HFFc6 (cell line): Measurements from ENCODE around the gene LILRB3. TPM values are rescaled to one million over a fixed set of nuclear protein-coding genes. Genes with fewer than 3 reads are reported as not detected.

Experiments used
- DNase-seq: peaks from one replicate; pipeline ENCODE4 v3.0.0-alpha.2; 2018
- H3K27ac Mint-ChIP-seq: 2 replicates; pipeline ENCODE4 v1.8.0; 2020; ENCODE audit warnings: mild to moderate bottlenecking, mixed read lengths
- H3K27me3 Mint-ChIP-seq: 2 replicates; pipeline ENCODE4 v1.8.0; 2021; ENCODE audit warnings: mild to moderate bottlenecking, moderate library complexity, mixed read lengths; ENCODE audit not compliant: insufficient read depth
- H3K36me3 Mint-ChIP-seq: 2 replicates; pipeline ENCODE4 v1.8.0; 2021; ENCODE audit warnings: low read depth, mixed read lengths
- H3K4me1 Mint-ChIP-seq: 2 replicates; pipeline ENCODE4 v1.8.0; 2020; ENCODE audit warnings: low read depth, mixed read lengths
- H3K4me3 Mint-ChIP-seq: 2 replicates; pipeline ENCODE4 v1.8.0; 2020; ENCODE audit warnings: mild to moderate bottlenecking, moderate library complexity, mixed read lengths
- H3K9me3 Mint-ChIP-seq: 2 replicates; pipeline ENCODE4 v1.8.0; 2020; ENCODE audit warnings: mild to moderate bottlenecking, mixed read lengths
- total RNA-seq, 6 experiments: library from RNA; stranded (reverse); fragmentation: NEBNext Ultra II Directional; extraction: Animal tissue kit (Norgen Biotek cat#: 25700); gene quantifications; 2 replicates in 1 of 6; 3 replicates in 5 of 6; pipeline ENCODE4 v1.2.3, GENCODE V29; 2021
- TF ChIP-seq, protein P1 (sequence below): fragments of 200-600 bp; sonication (generic); IDR thresholded peaks from 2 replicates; pipeline ENCODE4 v1.5.0; 2021; ENCODE audit warnings: antibody characterized with exemption, mild to moderate bottlenecking

LILRB3 gene
- total RNA-seq, 6 experiments from 2014 or later, result not detected

DNA sequence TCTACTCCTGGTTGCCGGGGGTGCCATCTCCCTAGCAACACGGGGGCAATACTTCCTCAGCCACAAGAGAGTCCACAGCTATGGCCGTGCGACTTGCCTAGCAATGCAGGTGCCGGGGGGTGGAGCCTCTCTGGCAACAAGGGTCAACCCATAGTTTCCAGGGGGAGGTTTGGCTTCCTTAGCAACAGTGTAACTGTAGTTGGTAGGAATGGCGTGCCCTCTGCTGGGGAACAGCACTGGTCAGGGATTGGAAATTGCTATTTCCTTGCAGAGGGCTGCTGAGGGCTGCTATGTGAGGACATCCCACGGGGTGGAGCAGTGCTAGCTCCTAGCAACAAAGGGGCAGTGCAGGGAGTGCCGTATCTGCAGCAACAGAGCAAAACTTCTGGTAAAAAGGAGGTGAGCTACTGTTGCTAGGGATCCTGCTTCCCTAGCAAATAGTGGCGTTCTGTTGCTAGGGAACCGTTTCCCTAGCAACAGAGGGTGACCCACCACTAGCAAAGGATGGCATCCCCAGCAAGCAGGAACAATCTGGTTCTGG lies 42.8 kb downstream of the LILRB3 start:
- TF ChIP-seq, protein P1, sequence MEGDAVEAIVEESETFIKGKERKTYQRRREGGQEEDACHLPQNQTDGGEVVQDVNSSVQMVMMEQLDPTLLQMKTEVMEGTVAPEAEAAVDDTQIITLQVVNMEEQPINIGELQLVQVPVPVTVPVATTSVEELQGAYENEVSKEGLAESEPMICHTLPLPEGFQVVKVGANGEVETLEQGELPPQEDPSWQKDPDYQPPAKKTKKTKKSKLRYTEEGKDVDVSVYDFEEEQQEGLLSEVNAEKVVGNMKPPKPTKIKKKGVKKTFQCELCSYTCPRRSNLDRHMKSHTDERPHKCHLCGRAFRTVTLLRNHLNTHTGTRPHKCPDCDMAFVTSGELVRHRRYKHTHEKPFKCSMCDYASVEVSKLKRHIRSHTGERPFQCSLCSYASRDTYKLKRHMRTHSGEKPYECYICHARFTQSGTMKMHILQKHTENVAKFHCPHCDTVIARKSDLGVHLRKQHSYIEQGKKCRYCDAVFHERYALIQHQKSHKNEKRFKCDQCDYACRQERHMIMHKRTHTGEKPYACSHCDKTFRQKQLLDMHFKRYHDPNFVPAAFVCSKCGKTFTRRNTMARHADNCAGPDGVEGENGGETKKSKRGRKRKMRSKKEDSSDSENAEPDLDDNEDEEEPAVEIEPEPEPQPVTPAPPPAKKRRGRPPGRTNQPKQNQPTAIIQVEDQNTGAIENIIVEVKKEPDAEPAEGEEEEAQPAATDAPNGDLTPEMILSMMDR, result peak; percentile 45
- H3K27ac Mint-ChIP-seq, result peak overlapping the region; percentile 75
- peak; percentile 62 for DNase-seq
- H3K36me3 Mint-ChIP-seq, result peaks cover 30% of the 10 kb centered on the region
- H3K27me3 Mint-ChIP-seq, result no peaks in the 10 kb centered on the region; the same call in 1 of the 2 replicates
- no peak overlapping the region for H3K4me3 Mint-ChIP-seq
- H3K9me3 Mint-ChIP-seq, result no peaks in the 10 kb centered on the region
- no peaks in the 10 kb centered on the region for H3K4me1 Mint-ChIP-seq

DNA sequence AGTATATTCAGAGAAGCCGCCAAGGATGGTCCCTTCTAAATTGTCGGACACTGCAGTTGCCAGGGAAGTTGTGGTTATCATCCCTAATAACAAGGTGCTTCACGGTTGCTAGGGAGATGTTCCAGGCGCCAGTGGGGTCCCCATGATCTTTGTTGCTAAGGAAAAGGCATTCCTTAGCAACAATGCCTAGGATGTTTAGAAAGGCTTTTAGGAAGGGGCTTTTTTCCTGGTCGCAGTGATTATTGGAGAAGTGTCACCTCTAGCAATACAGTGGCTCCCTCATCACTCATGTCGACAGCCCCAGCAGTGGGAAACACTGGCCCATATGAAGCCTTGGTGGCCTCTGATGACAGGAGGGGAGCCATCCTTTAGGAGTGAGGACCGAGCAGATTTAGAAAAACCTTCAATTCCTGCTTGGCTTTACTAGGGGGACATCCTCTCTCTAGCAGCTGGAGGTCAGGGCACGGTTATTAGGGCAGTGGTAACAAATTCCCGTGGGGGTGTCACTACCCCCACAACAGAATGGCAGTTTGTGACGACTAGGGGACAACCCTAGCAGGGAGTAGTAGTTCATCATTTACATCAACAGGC lies 43.5 kb downstream of the LILRB3 start:
- H3K27me3 Mint-ChIP-seq, result no peaks in the 10 kb centered on the region; the same call in 1 of the 2 replicates
- no peak overlapping the region for H3K4me3 Mint-ChIP-seq
- no peak for DNase-seq

DNA sequence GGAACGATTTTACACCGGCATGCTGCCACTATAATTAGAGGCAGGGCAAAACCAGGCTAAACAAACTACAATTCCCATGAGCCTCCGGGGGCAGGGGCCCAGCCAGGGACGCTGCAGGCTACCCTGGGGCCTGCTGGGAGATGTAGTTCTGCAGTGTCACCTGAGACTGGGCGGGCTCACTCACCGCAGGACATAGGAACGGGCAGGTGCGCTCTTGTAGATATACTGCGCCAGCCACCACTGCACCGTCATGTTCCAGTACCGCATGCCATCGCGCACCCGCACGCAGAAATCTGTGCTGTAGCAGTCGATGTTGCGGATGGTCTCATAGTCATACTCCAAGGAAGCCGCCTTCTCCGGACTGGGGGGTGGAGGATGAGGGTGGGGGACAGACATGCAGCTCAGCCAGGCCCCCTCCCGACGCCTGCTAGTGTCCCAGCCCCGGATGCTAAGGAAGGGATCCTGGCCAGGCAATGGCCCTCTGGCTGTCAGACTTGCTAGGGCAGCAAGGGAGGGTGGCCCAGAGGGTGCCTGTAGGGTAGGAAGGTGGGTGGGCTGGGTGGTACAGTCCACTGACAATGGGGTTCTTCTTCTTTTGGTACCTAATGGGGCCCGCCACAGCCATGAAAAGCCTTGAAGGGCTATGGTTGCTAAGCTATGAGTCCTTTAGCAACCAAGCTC lies 44.1 kb downstream of the LILRB3 start:
- Mint-ChIP-seq H3K27ac (no peak overlapping the region), H3K36me3 (peaks cover 23% of the 10 kb centered on the region)
- no peak for DNase-seq

More for the DNA sequence above, 43.5 kb downstream of the LILRB3 start:
- Mint-ChIP-seq H3K9me3 (no peaks in the 10 kb centered on the region), H3K4me1 (no peaks in the 10 kb centered on the region), H3K27ac (peak overlapping the region; percentile 9; the same call in 1 of the 2 replicates), H3K36me3 (peaks cover 30% of the 10 kb centered on the region)
- TF ChIP-seq, protein P1, result no peak

DNA sequence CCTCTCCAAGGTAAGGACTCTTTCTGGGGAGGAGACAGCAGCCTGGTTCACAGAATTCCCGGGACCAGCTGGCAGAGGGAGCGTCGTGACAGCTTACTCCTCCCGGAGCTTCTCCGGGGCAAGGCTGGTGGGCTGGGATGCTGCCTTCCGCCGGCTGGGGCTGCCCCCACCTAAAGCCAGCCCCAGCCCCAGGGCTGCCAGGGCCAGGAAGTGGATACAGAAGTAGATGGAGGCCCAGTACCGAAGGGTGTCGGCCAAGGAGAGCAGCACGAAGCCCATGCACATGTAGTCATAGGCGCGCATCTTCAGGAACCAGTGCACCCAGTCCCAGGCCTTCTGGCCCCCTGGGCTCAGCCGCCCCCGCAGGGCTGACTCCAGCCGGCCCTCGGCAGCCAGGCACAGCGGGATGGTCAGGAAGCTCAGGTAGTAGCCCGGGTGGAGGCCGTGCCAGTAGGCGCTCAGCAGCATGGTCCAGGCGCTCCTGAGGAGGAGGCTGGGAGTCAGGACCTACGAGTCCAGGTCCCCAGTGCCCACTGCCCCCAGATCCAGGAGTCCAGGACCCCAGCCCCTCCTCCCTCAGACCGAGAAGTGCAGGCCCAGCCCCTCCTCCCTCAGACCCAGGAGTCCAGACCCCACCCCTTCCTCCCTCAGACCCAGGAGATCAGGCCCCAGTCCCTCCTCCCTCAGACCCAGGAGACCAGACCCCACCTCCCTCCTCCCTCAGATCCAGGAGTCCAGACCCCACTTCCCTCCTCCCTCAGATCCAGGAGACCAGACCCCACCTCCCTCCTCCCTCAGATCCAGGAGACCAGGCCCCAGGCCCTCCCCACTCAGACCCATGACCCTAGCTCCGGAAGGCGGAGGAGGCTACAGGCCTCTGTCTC lies 48.6 kb downstream of the LILRB3 start:
- Mint-ChIP-seq H3K27me3 (peaks cover 9% of the 10 kb centered on the region; the same call in 1 of the 2 replicates), H3K27ac (no peak overlapping the region), H3K4me3 (no peak overlapping the region), H3K4me1 (peaks cover 5% of the 10 kb centered on the region; the same call in 1 of the 2 replicates), H3K36me3 (peaks cover 14% of the 10 kb centered on the region), H3K9me3 (no peaks in the 10 kb centered on the region)
- no peak for DNase-seq
- TF ChIP-seq, protein P1, result no peak

More for the DNA sequence above, 44.1 kb downstream of the LILRB3 start:
- Mint-ChIP-seq H3K27me3 (no peaks in the 10 kb centered on the region; the same call in 1 of the 2 replicates), H3K4me3 (no peak overlapping the region), H3K9me3 (no peaks in the 10 kb centered on the region), H3K4me1 (no peaks in the 10 kb centered on the region)
- TF ChIP-seq, protein P1, result 0 out of 2 replicates have a peak, but pooled peaks have one; percentile 7

DNA sequence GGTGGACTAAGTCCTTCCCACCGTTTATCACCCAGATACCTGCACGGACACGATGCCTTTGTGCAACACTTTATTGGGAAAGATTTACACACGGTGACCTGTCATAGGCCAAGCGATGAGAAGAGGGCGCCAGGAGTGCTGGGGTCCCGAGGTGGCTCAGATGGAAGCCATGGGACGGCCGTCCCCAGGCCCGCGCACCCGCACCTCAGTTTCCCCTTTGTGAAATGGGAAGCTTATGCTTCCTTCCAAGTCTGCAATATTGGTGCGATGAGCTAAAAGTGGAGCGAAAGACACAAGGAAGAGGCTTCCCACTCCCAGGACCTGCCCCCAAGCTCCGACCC lies 49.5 kb downstream of the LILRB3 start:
- no peak for DNase-seq
- Mint-ChIP-seq H3K36me3 (peaks cover 9% of the 10 kb centered on the region), H3K27ac (no peak overlapping the region), H3K27me3 (peaks cover 9% of the 10 kb centered on the region; the same call in 1 of the 2 replicates), H3K4me1 (peaks cover 5% of the 10 kb centered on the region; the same call in 1 of the 2 replicates), H3K4me3 (no peak overlapping the region), H3K9me3 (no peaks in the 10 kb centered on the region)
- TF ChIP-seq, protein P1, result no peak
